Central memory CD8-positive, alpha-beta T cell (primary cell): Measurements from ENCODE around the gene KLHL8.

Source experiments
- ATAC-seq: fragments of 150-1000 bp; cut with Tn5 transposase; replicated peaks from 2 replicates; pipeline ENCODE4 v1.10.0; 2022; ENCODE audit warnings: mild to moderate bottlenecking, moderate FRiP score, moderate number of reproducible peaks; ENCODE audit not compliant: poor library complexity, severe bottlenecking; ENCODE audit errors: extremely low read depth
- DNase-seq, 2 donors: peaks; one replicate each; pipeline ENCODE4 v3.0.0; 2021; ENCODE audit warnings: low spot score in 2 of 2
- H3K27ac Mint-ChIP-seq: one replicate; pipeline ENCODE4 v1.8.0; 2022; ENCODE audit warnings: low read depth, mild to moderate bottlenecking, moderate library complexity, mixed read lengths
- H3K27me3 Mint-ChIP-seq: one replicate; pipeline ENCODE4 v1.8.0; 2022; ENCODE audit warnings: mixed read lengths
- H3K36me3 Mint-ChIP-seq: one replicate; pipeline ENCODE4 v1.8.0; 2022; ENCODE audit warnings: mild to moderate bottlenecking, moderate library complexity, mixed read lengths; ENCODE audit not compliant: insufficient read depth
- H3K4me1 Mint-ChIP-seq: one replicate; pipeline ENCODE4 v1.8.0; 2022; ENCODE audit warnings: mixed read lengths
- H3K4me3 Mint-ChIP-seq: one replicate; pipeline ENCODE4 v1.8.0; 2022; ENCODE audit warnings: mild to moderate bottlenecking, moderate library complexity, mixed read lengths
- H3K9me3 Mint-ChIP-seq: one replicate; pipeline ENCODE4 v1.8.0; 2022; ENCODE audit warnings: mixed read lengths

Gene KLHL8

DNA sequence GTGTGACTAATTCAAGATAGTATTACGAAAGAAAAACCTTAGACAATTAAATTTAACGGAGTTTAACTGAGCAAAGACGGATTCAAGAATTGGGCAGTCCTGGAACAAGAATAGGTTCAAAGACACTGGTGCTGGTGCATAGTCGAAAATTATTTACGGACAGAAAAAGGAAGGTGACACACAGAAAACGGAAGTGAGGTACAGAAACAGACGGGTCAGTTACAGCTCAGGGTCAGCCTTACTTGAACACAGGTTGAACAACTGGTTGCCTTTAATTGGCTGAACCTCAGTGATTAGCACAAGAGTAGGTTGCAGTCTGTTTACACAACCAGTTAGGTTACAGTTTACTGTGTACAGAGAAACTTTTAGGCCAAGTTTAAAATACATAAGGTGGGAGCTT, 31.5 kb downstream of the KLHL8 start:
- H3K4me3 Mint-ChIP-seq: no peak overlapping the region
- no peaks in the 10 kb centered on the region for H3K27me3 Mint-ChIP-seq
- no peak for DNase-seq
- no peaks in the 10 kb centered on the region for H3K36me3 Mint-ChIP-seq
- no peak for ATAC-seq
- no peaks in the 10 kb centered on the region for H3K9me3 Mint-ChIP-seq
- H3K4me1 Mint-ChIP-seq: no peaks in the 10 kb centered on the region
- H3K27ac Mint-ChIP-seq: no peak overlapping the region

DNA sequence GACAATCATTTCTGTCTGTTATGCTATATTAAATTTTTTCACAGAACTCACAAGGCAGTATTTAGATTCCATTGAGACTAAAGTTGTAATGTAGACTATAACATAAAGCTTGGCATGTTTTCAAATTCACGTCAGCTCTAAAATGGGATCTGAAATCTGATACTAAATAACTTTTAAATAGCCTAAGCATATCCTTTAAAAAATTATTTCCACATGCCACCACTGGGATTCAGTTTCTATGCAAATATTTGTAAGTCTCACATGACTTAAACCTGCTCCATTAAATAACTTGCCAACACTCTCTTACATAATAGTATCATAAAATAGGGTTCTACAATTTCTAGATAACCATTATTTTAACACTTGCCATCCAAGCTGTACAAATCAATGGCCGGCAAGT, 32.4 kb downstream of the KLHL8 start:
- no peak for DNase-seq
- no peak overlapping the region for H3K4me3 Mint-ChIP-seq

GRCh38 chr4:87185146-87185870, 35.1 kb downstream of the KLHL8 start:
- Mint-ChIP-seq H3K36me3 (peaks cover 1% of the 10 kb centered on the region), H3K4me1 (no peaks in the 10 kb centered on the region), H3K9me3 (no peaks in the 10 kb centered on the region), H3K4me3 (no peak overlapping the region), H3K27ac (no peak overlapping the region), H3K27me3 (no peaks in the 10 kb centered on the region)
- no peak for DNase-seq
- no peak for ATAC-seq

More for the DNA sequence above, 32.4 kb downstream of the KLHL8 start:
- no peaks in the 10 kb centered on the region for H3K9me3 Mint-ChIP-seq
- no peaks in the 10 kb centered on the region for H3K4me1 Mint-ChIP-seq
- H3K36me3 Mint-ChIP-seq: peaks cover under 1% of the 10 kb centered on the region
- no peaks in the 10 kb centered on the region for H3K27me3 Mint-ChIP-seq
- no peak overlapping the region for H3K27ac Mint-ChIP-seq
- ATAC-seq: no peak

- ATAC-seq: no peak
- H3K27ac Mint-ChIP-seq: no peak overlapping the region
These were observed 39.7 kb downstream of the KLHL8 start for GRCh38 chr4:87180767-87181166.

DNA sequence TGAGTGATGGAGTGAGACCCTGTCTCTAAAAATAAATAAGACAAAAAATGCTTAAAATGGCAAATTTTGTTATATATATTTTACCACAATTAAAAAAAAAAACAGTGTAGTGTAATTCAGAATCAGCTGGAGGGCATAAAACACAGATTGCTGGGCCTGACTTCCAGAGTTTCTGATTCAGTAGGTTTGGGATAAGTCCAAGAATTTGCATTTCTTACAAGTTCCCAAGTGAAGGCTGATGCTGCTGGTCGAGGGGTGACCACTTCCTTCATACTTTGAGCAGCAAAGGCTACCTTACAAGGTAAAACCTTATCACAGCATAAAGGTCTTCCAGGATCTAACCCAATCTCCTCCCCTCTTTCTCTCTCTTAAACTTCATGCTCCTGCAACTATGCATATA, 40.7 kb downstream of the KLHL8 start:
- Mint-ChIP-seq H3K9me3 (no peaks in the 10 kb centered on the region), H3K4me1 (no peaks in the 10 kb centered on the region), H3K27me3 (no peaks in the 10 kb centered on the region), H3K36me3 (peaks cover 3% of the 10 kb centered on the region), H3K27ac (no peak overlapping the region), H3K4me3 (no peak overlapping the region)
- ATAC-seq: no peak
- no peak for DNase-seq

More at GRCh38 chr4:87180767-87181166, 39.7 kb downstream of the KLHL8 start:
- DNase-seq: no peak
- H3K4me1 Mint-ChIP-seq: no peaks in the 10 kb centered on the region
- H3K4me3 Mint-ChIP-seq: no peak overlapping the region
- H3K36me3 Mint-ChIP-seq: peaks cover 3% of the 10 kb centered on the region
- H3K9me3 Mint-ChIP-seq: no peaks in the 10 kb centered on the region
- H3K27me3 Mint-ChIP-seq: no peaks in the 10 kb centered on the region

DNA sequence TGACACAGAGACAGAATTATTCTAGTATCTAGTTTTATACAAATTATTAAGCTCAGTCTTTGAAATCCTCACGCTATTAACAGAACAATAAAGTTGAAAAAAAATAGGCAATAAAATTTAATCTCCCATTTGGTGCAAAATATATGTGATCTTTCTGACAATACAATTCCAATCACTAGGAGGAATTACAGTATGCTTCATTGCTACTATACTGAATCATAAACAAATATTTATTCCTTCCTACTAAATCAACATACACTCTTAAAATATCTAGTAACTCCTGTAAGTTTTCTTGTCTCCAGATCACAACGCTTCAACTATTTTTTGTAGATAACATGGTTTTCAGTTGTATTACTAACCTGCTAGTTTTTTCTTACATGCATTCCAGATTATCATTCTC, 45.7 kb downstream of the KLHL8 start:
- no peaks in the 10 kb centered on the region for H3K27me3 Mint-ChIP-seq
- ATAC-seq (no peak), DNase-seq (no peak)
- H3K36me3 Mint-ChIP-seq: peaks cover 6% of the 10 kb centered on the region
- no peaks in the 10 kb centered on the region for H3K4me1 Mint-ChIP-seq
- H3K4me3 Mint-ChIP-seq: no peak overlapping the region
- H3K9me3 Mint-ChIP-seq: no peaks in the 10 kb centered on the region
- H3K27ac Mint-ChIP-seq: no peak overlapping the region

GRCh38 chr4:87171944-87172343, 48.5 kb downstream of the KLHL8 start:
- DNase-seq (no peak), ATAC-seq (no peak)
- Mint-ChIP-seq H3K27ac (no peak overlapping the region), H3K9me3 (no peaks in the 10 kb centered on the region), H3K4me1 (no peaks in the 10 kb centered on the region), H3K4me3 (no peak overlapping the region), H3K36me3 (peaks cover 4% of the 10 kb centered on the region), H3K27me3 (no peaks in the 10 kb centered on the region)

DNA sequence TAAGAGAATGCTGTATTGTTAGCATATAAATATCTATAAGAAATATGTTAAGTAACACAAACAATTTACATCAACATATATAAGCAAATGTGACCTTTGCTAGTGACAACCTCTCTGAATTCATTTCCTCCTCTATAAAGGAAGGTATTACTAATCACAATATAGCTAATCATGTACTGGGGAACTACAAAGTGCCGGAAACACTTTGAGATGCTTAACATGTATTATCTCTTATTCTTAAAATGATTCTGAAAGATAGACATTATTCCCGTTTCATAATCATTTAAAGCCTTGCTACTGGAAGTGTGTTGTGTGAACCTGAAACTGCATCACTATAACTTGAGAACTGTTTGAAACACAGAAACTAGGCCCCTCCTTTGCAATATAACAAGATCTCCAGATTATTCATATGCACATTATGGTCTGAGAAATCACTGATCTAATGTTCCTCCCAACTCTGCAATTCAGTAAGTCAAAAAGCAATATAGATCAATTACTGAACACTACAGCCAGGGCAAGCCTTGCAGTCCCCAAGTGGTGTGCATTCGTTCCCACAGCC, 54.0 kb downstream of the KLHL8 start:
- Mint-ChIP-seq H3K9me3 (no peaks in the 10 kb centered on the region), H3K4me1 (no peaks in the 10 kb centered on the region), H3K27ac (no peak overlapping the region), H3K4me3 (no peak overlapping the region), H3K36me3 (peaks cover 8% of the 10 kb centered on the region), H3K27me3 (no peaks in the 10 kb centered on the region)
- DNase-seq: no peak
- no peak for ATAC-seq

GRCh38 chr4:87165892-87166291, 54.5 kb downstream of the KLHL8 start:
- no peak overlapping the region for H3K4me3 Mint-ChIP-seq
- H3K9me3 Mint-ChIP-seq: no peaks in the 10 kb centered on the region
- DNase-seq (no peak), ATAC-seq (no peak)
- H3K27me3 Mint-ChIP-seq: no peaks in the 10 kb centered on the region
- H3K36me3 Mint-ChIP-seq: peaks cover 9% of the 10 kb centered on the region
- no peaks in the 10 kb centered on the region for H3K4me1 Mint-ChIP-seq
- no peak overlapping the region for H3K27ac Mint-ChIP-seq

- Mint-ChIP-seq H3K27ac (no peak overlapping the region), H3K9me3 (no peaks in the 10 kb centered on the region), H3K27me3 (no peaks in the 10 kb centered on the region), H3K4me3 (no peak overlapping the region), H3K4me1 (peaks cover 6% of the 10 kb centered on the region), H3K36me3 (peaks cover under 1% of the 10 kb centered on the region)
- ATAC-seq (no peak), DNase-seq (no peak)
These were observed 67.1 kb downstream of the KLHL8 start for GRCh38 chr4:87153078-87153870.

DNA sequence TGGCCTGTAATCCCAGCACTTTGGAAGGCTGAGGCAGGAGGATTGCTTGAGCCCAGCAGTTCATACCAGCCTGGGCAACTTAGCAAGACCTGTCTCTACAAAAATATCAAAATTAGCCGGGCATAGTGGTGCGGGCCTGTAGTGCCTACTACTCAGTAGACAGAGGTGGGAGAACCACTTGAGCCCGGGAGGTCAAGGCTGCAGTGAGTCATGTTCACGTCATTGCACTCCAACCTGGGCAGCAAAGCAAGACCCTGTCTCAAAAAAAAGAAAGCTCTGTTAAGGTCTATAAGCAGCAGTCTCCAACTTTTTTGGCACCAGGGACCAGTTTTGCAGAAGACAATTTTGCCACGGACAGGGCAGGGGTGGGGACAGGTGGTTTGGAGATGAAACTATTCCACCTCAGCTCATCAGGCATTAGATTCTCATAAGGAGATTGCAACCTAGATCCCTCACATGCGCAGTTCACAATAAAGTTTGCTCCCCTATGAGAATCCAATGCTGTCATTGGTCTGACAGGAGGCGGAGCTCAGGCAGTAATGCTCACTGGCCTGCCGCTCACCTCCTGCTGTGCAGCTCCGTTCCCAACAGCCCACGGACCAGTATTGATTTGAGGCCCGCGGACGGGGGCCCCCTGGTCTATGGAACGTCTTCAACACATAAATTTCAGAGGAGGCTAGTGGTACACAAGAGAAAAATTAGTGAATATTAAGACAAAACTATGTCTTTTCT, 67.9 kb downstream of the KLHL8 start:
- no peak overlapping the region for H3K27ac Mint-ChIP-seq
- H3K4me1 Mint-ChIP-seq: peaks cover 6% of the 10 kb centered on the region

GRCh38 chr4:87151730-87152129, 68.7 kb downstream of the KLHL8 start:
- Mint-ChIP-seq H3K27me3 (no peaks in the 10 kb centered on the region), H3K36me3 (peaks cover 1% of the 10 kb centered on the region), H3K9me3 (no peaks in the 10 kb centered on the region), H3K4me1 (peaks cover 6% of the 10 kb centered on the region), H3K27ac (no peak overlapping the region), H3K4me3 (no peak overlapping the region)
- no peak for ATAC-seq
- no peak for DNase-seq

More for the DNA sequence above, 67.9 kb downstream of the KLHL8 start:
- no peak for ATAC-seq
- H3K9me3 Mint-ChIP-seq: no peaks in the 10 kb centered on the region
- no peak for DNase-seq
- no peaks in the 10 kb centered on the region for H3K27me3 Mint-ChIP-seq
- no peaks in the 10 kb centered on the region for H3K36me3 Mint-ChIP-seq
- H3K4me3 Mint-ChIP-seq: no peak overlapping the region
